GM18907 (cell line): ENCODE measurements around the gene SMIM20.

ENCODE experiments used
- ATAC-seq: cut with Tn5 transposase; IDR thresholded peaks from one replicate; pipeline ENCODE4 v1.9.1; 2021; ENCODE audit warnings: mild to moderate bottlenecking, moderate library complexity; ENCODE audit not compliant: unreplicated experiment

Gene SMIM20

DNA sequence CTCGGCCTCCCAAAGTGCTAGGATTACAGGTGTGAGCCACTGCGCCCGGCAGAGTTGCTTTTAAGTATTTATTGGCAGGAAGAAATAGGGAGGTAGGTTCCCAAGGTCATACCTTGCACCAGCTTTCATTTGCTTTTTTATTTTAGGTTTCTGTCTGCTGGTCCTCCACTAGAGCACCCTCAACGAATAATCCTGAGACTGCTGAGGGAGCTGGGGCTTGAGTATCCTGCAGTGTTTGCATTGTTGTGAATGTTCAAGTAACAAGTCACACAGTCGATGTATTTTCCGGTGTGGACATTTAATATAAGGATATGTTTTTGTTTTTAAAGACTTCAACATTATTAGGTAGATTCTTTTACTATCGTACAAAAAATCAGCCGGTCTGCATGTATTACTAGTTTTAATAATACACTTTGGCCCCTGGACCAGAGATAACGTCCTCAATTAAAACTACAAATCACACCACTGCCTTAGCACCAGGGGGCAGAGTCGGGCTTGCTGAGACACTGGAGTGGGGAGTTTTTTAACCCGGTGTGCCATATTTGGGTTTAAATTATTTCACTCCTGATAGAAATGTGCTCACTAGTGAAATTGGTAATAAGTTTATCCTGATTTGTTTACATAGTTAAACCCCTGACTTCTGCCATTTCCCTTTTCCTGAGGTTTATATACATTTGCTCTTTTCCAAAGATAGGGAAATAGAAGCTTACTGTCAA lies 11.6 kb downstream of the SMIM20 start:
- peak; percentile 72 for ATAC-seq

DNA sequence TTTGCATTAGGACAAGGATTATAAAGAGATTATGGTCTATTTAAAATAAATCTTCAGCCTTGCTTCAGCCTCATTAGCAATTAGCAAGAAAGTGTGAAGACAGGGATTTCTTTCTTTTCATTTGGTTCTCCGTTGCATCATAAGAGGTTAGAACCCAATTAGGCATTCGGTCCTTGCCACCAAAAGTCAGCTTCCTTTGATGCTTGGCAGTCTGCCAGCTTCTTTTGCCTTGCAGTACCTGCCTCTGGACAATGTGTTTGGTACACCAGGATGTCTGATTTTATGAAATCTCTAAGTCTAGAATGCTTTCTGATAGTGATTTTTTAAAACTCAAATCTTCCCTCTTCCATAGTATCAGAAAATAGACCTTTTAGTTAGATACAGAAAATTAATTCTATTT lies 12.4 kb downstream of the SMIM20 start:
- no peak for ATAC-seq

DNA sequence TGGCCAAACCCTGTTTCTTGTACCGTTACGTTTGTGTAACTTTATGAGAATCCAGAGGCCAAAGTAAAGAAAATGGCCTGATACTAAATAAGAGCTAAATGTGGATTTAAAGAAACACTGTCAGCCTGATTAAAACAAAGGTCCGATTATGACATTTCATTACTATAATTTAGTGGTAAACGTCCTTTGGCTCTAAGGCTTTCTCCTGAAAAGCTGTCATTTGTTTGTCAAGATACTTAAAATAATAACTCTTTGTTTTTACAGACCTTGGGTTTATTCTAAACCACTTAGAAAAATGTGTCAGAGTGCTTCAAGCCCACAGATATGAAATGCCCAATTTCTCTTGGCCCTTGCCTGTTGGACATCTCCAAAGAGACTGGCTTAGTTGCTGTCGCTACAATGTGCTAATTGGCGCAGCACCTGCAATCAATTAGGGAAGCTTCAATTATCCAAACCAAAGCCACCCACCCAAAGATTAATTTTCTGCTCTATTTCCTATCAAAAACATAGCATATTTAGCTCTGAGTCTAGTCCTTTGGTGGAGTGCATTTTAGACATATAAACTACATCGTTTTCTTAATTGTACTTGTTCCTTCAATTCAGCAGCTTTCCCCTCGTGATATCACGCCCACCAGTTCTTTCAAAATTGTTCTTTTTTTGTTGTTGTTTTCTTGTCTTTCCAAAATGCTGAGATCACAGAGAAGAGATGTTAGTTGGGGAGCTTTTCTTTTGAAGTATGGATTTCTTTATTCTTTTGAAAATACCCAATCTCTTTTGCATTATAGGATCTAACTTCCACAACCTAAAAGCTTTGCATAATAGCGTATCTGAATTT lies 13.6 kb downstream of the SMIM20 start:
- no peak for ATAC-seq

DNA sequence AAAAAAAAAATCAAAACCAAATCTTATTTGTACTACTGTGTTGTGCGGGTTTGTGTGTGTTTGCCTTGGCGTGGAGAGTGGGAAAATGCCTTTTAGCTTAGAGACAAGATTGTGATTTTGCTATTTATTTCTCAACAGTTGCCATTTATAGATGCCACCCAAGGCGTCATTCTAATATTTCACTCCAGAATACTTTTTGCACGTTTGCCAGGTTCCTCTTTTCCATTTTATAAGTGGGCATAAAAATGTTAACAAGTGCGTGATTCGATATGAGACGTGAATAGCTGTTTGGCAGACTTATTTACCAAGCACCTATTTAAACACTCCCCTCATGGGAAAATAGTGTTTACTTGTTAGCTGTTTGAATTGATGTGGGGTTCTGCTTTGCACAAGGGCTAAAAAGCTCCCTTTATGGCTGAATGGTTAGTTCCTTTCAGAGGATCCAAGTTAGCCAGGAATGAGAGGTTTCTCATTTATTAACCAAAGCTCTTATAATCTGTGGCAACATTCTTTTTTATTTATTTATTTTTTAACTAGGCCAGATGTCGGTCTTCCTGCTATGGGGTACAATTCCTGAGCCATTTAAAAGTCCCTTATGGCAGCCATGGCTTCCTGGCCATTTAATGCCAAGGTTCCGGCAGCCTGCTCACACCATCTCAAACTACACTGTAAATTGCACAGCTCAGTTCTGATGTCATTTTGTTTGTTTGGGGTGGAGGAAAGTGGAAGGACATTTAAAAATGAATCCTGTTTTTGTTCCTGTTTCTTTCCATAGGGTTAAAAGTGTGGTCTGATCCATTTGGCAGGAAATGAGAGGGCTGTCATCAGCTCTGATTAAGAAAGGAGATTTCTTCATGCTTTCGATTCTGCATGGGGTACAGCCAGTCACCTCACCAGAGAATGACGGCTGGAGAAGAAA lies 14.6 kb downstream of the SMIM20 start:
- no peak for ATAC-seq

DNA sequence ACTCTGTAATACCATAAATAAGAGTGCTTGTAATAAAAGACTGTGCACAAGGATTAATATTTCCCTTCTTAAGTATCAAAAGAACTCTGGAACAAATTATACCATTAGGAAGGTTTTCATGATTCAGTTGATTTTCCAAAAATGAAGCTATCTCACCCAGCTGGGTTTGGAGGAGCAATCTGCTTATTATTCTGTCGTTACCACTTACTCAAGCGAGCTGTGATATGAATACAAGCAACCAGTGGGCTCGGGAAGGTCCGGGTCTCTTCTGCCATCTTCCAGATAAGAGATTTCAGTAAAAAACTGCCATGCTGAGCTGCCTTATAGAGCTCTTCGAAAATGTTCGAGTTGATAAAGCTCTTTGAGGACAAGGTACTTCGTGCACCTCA lies 15.3 kb downstream of the SMIM20 start:
- no peak for ATAC-seq

DNA sequence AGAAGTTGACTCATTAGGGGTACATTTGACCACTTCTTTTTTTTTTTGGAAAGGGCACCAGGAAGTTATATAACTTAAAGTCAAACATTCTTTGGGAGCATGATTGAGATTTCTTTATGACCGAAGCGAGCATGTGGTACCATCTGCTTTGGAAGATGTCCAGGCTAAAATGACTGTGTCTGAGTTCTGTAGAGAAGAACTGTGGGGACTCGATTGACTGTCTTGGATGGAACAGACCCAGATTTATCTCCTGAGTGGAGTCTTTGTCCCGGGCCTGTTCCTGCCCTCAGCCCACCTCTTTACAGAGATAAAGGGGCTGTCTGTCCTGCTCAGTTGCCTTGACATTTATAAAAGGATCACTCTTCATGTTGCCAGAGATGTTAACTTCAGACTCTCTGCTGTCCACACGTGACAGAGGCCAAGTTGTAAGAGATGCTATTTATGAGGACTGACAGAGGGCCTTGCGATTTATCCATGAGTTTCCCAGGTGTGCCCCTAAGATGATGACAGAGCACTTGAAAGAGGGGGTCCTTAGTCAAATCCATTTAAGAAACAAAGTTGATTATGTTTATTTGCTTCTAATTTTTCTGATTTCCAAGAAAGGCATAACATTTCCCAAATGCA lies 16.8 kb downstream of the SMIM20 start:
- no peak for ATAC-seq

DNA sequence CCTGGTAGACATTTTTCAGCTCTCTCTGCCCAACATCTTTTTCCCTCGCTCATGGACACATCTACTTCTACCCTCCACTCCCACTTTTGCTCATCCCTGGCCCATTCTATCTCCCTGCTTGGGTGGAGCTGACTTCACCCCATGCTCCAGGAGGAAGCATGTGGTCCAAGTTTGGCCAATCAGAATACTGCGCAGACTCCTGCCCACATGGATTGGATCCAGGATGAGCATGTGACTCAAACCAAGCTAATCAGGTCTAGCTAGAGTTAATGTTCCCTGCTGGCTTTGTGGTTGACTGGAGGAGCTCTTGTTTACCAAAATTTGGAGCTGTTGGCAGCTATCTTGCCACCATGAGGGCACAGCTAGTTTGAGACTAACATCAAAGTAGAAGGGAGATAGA lies 22.7 kb downstream of the SMIM20 start:
- ATAC-seq = no peak

DNA sequence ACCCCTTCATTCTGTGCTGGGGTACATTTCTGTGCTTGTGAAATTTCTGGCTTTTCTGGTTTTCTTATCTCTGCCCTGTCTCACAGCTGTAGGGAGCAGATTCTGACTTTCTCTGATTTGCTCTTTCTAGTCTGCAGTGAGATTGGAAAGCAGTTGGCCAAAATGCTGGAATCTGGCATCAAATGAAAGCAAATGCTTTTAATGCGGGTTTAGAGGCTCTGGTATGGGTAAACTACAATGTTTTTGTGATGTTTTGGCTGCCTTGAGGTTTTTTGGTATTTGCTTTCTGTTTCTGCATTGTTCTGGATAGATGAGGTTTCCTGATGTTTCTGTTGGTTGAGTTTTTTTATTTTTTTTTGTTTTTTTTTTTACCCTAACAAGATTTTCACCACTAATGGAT lies 23.8 kb downstream of the SMIM20 start:
- no peak for ATAC-seq

DNA sequence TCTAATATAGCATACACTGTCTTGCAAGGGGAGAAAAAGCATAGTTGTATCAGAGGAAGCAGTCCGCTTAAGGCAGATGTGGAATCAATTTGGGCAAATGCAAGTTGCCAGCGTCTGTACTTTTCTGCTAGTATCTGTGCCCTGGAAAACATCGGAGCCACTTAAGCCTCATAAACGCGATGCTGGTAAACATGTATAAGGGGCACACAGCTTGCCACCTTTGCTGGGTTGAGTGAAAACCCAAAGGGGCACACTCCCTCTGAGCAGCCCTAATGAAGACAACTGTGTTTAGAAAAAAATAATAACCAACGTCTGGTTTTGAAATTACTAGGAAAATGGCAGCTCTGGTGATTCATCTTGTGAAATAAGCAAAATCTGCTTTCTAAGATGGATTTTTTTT lies 24.3 kb downstream of the SMIM20 start:
- peak; percentile 49 for ATAC-seq

DNA sequence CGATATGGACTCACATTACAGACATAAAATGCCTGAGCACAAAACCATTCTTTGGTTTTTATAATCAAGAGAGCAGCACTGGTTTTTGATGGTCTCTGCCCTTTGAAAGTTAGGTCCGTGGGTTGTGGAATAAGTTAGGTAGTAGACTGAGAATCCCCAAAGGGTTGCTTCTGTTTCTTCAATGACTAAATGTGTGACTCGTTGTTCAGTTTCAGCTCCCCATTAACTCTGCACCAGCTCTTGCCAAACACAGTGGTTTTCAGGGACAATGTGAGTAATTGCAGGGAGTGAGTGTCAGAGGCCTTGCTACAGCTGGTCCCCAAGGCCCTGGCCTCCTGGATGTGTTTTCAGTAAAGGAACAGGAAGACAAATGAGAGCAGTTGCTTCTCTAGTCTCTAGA lies 24.8 kb downstream of the SMIM20 start:
- ATAC-seq = peak; percentile 97

DNA sequence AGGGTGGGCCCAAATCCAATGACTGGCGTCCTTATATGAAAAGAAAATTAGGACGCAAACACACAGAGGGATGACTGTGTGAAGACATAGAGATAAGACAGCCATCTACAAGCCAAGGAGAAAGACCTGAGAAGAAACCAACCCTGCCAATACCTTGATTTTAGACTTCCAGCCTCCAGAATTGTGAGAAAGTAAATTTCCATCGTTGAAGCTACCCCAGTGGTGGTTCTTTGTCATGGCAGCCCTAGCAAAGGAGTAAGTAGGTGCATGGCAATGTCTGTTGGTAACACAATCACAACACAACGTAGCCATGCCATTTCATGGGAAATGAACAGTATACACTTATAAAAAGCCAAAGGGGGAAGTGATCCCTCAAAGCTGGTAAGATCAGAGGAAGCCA lies 25.3 kb downstream of the SMIM20 start:
- no peak for ATAC-seq

DNA sequence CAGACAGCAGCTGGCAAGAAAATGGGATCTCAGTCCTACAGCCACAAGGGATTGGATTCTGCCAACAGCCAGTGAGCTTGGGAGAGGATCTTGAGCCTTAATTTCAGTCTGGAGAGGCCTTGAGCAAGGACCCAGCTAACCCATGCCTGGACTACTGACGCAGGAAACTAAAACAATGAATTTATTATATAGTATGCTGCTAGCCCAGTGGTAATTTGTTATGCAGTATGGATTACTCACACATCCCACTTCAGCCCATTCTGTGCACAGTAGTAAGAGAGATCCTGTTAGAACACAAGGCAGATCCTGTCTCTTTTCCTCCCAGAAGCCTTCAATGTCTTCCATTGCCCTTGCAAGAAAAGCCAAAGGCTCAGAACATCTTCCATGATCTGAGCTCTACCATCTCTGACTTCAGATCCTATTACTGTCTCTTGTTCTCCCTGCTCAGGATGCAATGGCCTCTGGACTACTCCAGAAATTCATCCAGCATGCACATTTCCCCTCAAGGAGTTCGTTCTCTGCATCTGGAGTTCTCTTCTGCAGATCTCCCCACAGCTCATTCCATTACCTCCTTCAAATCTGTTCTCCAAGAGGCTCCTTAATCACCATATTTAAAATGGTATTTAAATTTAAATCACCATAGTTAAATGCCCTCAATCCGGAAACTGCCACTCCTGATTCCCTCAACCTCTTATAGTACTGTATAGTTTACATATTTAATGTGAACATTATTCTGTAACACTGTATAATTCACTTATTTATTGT lies 27.6 kb downstream of the SMIM20 start:
- ATAC-seq = no peak

DNA sequence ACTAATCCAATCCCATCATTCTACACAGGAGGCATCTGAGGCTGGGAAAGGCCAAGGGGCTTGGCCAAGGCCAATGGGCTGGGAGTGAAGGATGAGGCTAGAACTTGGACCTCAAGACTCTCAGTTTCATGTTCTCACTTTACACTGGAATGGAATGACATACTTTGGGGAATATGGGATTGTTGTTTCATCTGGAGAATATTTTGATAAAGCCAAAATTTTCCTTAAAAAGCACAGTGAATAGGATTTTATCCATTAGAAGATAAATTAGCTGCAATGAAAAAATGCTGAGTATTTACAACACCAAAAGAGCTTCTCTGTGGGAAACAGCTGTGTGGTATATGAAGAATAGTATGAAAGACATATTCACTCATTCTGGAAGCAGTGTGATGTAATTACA lies 29.3 kb downstream of the SMIM20 start:
- ATAC-seq = no peak

DNA sequence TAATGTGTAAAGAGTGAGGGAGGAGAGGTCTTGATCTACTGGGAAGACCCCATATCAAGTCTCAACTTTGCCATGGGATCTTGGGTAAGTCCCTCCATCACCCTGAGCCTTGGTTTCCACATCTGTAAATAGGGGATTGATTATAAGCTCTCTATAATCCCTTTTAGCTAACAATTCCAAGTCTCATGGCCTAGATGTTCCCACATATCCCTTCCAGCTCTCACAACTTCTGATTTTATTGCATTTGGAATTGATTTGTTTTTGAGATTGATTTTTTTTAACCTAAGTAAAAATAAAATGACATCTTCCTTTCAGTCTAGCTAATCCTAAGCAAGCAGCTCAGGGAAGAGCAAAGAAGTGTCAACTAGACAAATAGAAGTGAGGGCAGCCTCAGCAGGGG lies 29.8 kb downstream of the SMIM20 start:
- ATAC-seq = no peak

DNA sequence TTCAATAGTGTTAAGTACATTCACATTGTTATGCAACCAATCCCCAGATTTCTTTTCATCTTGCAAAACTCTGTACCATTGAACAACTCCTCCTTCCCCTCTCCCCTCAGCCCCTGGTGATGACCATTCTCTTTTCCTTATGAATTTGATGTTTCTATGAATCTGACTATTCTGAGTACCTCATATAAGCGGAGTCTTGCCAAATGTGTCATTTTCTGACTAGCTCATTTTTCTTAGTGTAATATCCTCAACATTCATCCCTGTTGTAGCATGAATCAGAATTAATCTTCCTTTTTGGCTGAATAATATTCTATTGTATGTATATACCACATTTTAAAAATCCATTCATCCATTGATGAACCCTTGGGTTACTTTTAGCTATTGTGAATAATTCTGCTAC lies 34.0 kb downstream of the SMIM20 start:
- ATAC-seq = no peak

DNA sequence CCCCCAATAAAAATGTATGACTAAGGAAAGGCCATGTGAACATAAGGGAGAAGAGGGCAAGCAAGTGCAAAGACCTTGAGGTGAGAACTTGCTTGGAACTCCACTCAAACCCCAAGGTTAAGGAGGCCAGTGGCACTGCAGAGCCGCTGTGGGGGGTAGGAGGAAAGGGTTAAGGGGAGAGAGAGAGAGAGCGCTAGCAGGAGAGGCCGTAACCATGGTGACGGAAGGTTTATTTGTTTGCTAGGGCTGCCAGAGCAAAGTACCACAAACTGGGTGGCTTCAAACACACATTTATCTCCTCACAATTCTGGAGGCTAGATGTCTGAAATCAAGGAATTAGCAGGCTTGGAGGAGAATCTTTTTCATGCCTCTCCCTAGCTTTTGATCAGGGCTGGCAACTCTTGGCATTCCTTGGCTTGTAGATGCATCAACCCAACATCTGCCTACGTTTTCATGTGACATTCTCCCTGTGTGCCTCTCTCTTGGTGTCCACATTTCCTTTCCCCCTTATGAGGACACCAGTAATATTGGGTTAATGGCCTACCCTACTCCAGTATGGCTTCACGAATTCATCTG lies 35.2 kb downstream of the SMIM20 start:
- ATAC-seq = no peak

DNA sequence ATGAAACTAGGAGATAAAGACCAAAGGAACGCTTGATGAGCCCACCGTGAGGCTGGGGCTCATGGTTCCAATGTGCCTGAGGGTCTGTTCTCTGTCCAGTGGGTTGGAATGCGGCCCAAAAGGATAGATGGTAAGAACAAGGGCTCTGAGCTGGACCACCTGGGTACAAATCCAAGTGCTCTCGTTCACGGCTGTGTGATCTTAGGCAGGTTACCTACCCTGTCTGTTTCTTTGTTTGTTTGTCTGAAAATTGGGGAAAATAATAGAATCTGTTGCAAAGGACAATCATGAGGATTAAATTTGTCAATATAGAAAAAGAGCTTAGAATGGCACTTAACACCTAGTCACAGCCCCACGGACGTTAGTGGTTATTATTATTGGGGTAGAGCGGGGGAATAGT lies 36.0 kb downstream of the SMIM20 start:
- ATAC-seq = no peak

DNA sequence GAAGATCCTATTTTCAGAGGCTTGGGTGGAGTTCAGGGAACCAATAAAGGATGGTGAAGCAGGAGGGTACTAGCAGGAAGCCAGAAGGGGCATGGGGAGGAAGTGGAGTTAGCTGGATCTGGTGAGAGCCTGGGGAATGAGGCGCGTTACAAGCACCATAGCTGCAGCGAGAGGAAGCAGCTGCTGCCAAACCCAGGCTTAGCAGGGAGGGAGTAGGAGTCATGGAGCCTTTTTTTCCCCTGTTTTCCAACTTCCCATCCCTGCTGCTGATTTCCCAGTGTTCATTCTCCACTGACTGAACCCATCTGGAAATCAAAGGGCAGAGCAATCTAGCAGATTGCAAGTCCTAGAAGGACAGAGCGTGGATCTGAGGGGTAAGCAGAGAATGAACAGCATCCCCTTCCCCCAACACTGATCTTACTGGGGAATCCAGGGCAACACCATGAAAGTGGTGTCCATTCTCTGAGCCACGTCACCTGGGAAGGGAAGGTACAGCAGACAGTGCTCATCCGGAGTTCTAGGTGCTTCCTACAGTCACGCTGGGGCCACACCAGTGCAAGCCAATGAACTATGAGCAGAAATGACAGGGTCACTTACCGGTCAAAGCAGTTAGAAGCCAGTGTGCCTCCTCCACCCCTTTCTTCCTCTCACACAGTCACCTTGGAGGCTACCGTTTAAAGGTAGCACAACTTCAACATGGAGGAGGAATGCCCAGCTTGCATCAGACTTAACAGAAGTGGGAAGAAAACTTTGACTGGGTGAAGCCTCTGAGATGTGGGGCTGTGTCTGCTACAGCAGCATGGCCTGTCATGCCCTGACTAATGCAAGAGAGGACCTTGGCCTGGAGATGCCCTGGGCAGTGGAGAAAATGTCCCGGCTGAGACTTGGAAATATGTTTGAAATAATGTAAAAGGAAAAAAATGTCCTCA lies 36.7 kb downstream of the SMIM20 start:
- no peak for ATAC-seq
